ENCODE results near the gene ORMDL2. TPM values are rescaled to one million over a fixed set of nuclear protein-coding genes. Genes with fewer than 3 reads are reported as not detected.
A peak's percentile ranks its signal among the peaks of the same experiment; 100 is the strongest.

ORMDL2 gene, protein sequence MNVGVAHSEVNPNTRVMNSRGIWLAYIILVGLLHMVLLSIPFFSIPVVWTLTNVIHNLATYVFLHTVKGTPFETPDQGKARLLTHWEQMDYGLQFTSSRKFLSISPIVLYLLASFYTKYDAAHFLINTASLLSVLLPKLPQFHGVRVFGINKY
- total RNA-seq: 9.4 and 10.1 TPM in 2 replicates

DNA sequence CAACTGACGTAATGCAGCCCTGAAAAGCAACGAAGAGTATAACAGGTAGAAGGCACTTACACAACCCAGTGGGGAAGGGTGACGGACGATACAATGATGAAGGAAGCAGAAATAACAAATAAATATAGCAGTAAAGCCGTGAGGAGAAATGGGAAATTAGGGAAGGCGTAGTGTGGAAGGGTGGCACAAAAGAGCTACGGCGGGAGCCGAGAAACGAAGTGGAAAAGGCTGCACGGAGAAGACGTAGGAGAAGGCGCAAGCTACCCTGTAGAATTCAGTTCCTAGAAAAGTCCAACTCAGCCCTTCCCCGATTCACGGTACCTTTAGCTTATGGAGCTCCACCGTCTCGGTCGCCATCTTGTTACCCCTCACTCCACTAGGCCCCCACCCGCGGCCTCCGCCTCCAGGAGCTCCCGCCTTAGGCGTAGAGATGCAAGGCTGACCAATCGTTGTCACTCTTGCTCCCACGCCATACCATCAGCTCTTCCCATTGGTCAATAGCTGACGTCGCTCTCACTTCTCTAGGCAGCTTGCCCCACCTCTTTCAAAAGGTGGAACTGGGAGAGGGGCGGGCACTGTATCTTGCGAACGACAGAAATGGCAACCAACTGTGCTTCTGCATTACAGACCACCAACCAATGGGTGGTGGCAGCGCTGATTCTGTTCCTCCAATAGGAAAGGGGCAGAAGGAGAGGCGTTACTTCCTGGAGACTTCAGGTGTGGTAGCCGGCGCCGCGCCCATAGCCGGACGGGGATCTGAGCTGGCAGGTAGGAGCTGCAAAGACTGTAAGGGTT lies at the start of gene ORMDL2, which contains the start of gene SARNP:
Gene ORMDL2, plus strand, starts transcription at position 697 of the 795 bp plus-strand sequence. CDS start 959 bp downstream, outside the sequence.
Gene SARNP, minus strand, starts transcription at position 380 of the 795 bp plus-strand sequence. Its CDS starts 23 bp downstream, at position 357.
- peak; percentile 97 for DNase-seq (ENCODE audit: insufficient read length, low spot score, missing footprints)
- H3K4me1 ChIP-seq (ENCODE audit: insufficient read depth, low read length): peaks cover 25% of the 10 kb centered on the region
- H3K36me3 ChIP-seq (ENCODE audit: insufficient read depth, low read length): peaks cover 49% of the 10 kb centered on the region
- peak within 1 kb of the TSS; percentile 89 for H3K4me3 ChIP-seq (ENCODE audit: insufficient read depth, low read length)
- TF ChIP-seq, protein P1, sequence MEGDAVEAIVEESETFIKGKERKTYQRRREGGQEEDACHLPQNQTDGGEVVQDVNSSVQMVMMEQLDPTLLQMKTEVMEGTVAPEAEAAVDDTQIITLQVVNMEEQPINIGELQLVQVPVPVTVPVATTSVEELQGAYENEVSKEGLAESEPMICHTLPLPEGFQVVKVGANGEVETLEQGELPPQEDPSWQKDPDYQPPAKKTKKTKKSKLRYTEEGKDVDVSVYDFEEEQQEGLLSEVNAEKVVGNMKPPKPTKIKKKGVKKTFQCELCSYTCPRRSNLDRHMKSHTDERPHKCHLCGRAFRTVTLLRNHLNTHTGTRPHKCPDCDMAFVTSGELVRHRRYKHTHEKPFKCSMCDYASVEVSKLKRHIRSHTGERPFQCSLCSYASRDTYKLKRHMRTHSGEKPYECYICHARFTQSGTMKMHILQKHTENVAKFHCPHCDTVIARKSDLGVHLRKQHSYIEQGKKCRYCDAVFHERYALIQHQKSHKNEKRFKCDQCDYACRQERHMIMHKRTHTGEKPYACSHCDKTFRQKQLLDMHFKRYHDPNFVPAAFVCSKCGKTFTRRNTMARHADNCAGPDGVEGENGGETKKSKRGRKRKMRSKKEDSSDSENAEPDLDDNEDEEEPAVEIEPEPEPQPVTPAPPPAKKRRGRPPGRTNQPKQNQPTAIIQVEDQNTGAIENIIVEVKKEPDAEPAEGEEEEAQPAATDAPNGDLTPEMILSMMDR (IDR thresholded peaks at IDR 0.05; ENCODE audit: extremely low read depth, low read depth, low read length): no peak
- peaks cover 67% of the 10 kb centered on the region for H3K79me2 ChIP-seq (ENCODE audit: insufficient read depth, low read length)
- H2AFZ ChIP-seq (ENCODE audit: low read length): peak within 1 kb of the TSS; percentile 90
- H4K20me1 ChIP-seq (ENCODE audit: insufficient read depth, low read length): peaks cover 25% of the 10 kb centered on the region
- peak within 1 kb of the TSS; percentile 98 for H3K4me2 ChIP-seq (ENCODE audit: insufficient read depth, low read length)
- no peaks in the 10 kb centered on the region for H3K27me3 ChIP-seq (ENCODE audit: insufficient read depth, low read length)
- H3K27ac ChIP-seq (ENCODE audit: low read depth, low read length): peak within 1 kb of the TSS; percentile 83
- no peaks in the 10 kb centered on the region for H3K9me3 ChIP-seq (ENCODE audit: low read depth, low read length)

DNA sequence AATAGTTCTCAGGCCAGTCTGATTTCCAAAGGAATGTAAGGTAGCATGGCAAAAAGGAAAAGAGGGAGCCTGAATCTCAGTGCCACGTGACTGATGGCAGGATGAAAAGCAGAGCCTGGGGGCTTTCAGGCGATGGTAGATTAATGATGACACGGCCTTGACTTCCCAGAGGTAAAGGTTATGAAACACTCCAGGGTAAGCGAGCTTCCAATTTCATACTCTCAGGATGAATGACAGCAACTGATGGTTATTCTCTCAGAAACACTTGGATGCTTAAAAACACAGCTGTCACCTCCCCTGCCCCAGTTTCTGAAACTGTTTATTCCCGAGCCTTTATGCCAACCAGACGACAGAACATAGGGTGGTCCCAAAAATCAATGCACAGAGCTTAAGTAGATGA lies 46.1 kb upstream of the ORMDL2 start:
- DNase-seq (ENCODE audit: insufficient read length, low spot score, missing footprints): no peak
- Histone ChIP-seq H3K79me2 (ENCODE audit: insufficient read depth, low read length) (peaks cover 30% of the 10 kb centered on the region), H3K27ac (ENCODE audit: low read depth, low read length) (no peak overlapping the region), H3K4me2 (ENCODE audit: insufficient read depth, low read length) (no peak overlapping the region), H3K27me3 (ENCODE audit: insufficient read depth, low read length) (no peaks in the 10 kb centered on the region), H3K9me3 (ENCODE audit: low read depth, low read length) (no peaks in the 10 kb centered on the region), H3K36me3 (ENCODE audit: insufficient read depth, low read length) (peaks cover 36% of the 10 kb centered on the region), H4K20me1 (ENCODE audit: insufficient read depth, low read length) (peaks cover 3% of the 10 kb centered on the region), H2AFZ (ENCODE audit: low read length) (no peak overlapping the region), H3K4me1 (ENCODE audit: insufficient read depth, low read length) (no peaks in the 10 kb centered on the region), H3K4me3 (ENCODE audit: insufficient read depth, low read length) (no peak overlapping the region)
- TF ChIP-seq, protein P1 (IDR thresholded peaks at IDR 0.05; ENCODE audit: extremely low read depth, low read depth, low read length): no peak

DNA sequence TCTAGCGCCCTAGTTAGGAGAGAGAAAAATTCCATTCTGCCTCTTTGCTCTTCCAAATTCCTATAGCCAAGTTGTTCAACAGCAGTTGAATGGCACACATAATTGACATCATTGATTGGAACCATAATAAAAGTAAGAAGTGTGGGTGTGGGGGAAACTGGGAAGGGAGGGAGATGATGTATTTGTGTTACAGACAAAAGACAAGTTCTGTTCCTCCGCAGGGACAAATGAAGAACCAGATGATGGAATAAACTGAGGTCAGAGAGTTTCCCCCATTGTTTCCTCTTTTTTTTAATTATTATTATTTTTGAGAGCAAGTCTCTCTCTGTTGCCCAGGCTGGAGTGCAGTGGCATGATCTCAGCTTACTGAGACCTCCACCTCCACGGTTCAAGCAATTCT lies 40.0 kb upstream of the ORMDL2 start:
- H3K4me2 ChIP-seq (ENCODE audit: insufficient read depth, low read length): no peak overlapping the region
- H2AFZ ChIP-seq (ENCODE audit: low read length): no peak overlapping the region
- no peaks in the 10 kb centered on the region for H4K20me1 ChIP-seq (ENCODE audit: insufficient read depth, low read length)
- peaks cover 10% of the 10 kb centered on the region for H3K79me2 ChIP-seq (ENCODE audit: insufficient read depth, low read length)
- H3K27me3 ChIP-seq (ENCODE audit: insufficient read depth, low read length): no peaks in the 10 kb centered on the region
- no peak overlapping the region for H3K27ac ChIP-seq (ENCODE audit: low read depth, low read length)
- no peaks in the 10 kb centered on the region for H3K4me1 ChIP-seq (ENCODE audit: insufficient read depth, low read length)
- peaks cover 49% of the 10 kb centered on the region for H3K36me3 ChIP-seq (ENCODE audit: insufficient read depth, low read length)
- DNase-seq (ENCODE audit: insufficient read length, low spot score, missing footprints): no peak
- TF ChIP-seq, protein P1 (IDR thresholded peaks at IDR 0.05; ENCODE audit: extremely low read depth, low read depth, low read length): no peak
- no peaks in the 10 kb centered on the region for H3K9me3 ChIP-seq (ENCODE audit: low read depth, low read length)
- H3K4me3 ChIP-seq (ENCODE audit: insufficient read depth, low read length): no peak overlapping the region

DNA sequence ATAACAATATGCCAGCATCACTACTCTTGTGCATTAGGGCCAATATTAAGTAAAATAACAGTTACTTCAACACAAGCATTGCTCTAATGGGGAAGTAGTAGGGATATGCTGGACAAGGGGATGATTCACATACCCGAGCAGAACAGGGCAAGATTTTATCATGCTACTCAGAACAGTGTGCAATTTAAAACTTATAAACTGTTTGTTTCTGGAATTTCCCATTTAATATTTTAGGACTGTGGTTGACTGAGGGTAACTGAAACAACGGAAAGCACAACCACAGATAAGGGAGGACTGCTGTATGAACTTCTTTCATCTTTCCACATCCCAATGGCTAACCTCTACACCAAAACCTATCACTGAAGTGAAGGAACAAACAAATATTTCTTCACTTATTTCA lies 37.2 kb upstream of the ORMDL2 start:
- H3K4me1 ChIP-seq (ENCODE audit: insufficient read depth, low read length): no peaks in the 10 kb centered on the region
- DNase-seq (ENCODE audit: insufficient read length, low spot score, missing footprints): no peak

More for the DNA sequence above, 37.2 kb upstream of the ORMDL2 start:
- Histone ChIP-seq H4K20me1 (ENCODE audit: insufficient read depth, low read length) (peaks cover 3% of the 10 kb centered on the region), H3K4me3 (ENCODE audit: insufficient read depth, low read length) (no peak overlapping the region), H2AFZ (ENCODE audit: low read length) (no peak overlapping the region), H3K27me3 (ENCODE audit: insufficient read depth, low read length) (no peaks in the 10 kb centered on the region), H3K36me3 (ENCODE audit: insufficient read depth, low read length) (peaks cover 65% of the 10 kb centered on the region), H3K79me2 (ENCODE audit: insufficient read depth, low read length) (peaks cover 6% of the 10 kb centered on the region), H3K27ac (ENCODE audit: low read depth, low read length) (no peak overlapping the region), H3K9me3 (ENCODE audit: low read depth, low read length) (no peaks in the 10 kb centered on the region), H3K4me2 (ENCODE audit: insufficient read depth, low read length) (no peak overlapping the region)
- TF ChIP-seq, protein P1 (IDR thresholded peaks at IDR 0.05; ENCODE audit: extremely low read depth, low read depth, low read length): no peak
